ENCODE results near the gene JMJD4.

JMJD4 gene

DNA sequence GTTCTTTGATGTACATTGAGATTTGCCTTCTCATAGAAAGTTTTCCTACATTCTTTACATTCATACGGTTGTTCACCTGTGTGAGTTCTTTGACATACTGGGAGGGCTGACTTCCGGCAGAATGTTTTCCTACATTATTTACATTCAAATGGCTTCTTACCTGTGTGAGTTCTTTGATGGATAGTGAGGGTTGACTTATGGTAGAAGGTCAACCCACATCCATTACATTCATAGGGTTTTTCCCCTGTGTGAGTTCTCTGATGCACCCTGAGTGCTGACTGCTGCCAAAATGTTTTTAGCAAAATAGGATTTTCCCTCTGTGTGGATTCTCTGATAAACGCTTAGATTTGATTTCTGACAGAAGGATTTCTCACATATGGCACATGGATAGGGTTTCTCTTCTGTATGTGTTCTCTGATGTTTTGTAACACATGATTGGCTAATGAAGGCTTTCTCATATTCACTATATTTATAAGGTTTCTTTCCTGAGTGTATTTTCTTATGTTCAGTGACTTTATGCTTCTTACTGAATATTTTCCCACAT is 37.7 kb downstream of the JMJD4 start:
- Histone ChIP-seq H3K9me3 (ENCODE audit: control insufficient read depth in 2 of 2, low read length in 2 of 2) (peaks cover 6 to 9% of the 10 kb centered on the region in 2 donors), H3K27me3 (ENCODE audit: control insufficient read depth in 2 of 2, insufficient read depth in 2 of 2, low read length in 2 of 2) (no peaks in the 10 kb centered on the region)

GRCh38 chr1:227685807-227686206 is 49.3 kb downstream of the JMJD4 start:
- Histone ChIP-seq H3K4me1 (ENCODE audit: control insufficient read depth in 2 of 2, insufficient read depth in 2 of 2, low read length in 2 of 2) (no peaks in the 10 kb centered on the region), H3K9me3 (ENCODE audit: control insufficient read depth in 2 of 2, low read length in 2 of 2) (peaks cover 4 to 7% of the 10 kb centered on the region in 2 donors), H3K4me3 (ENCODE audit: low read length in 2 of 2) (no peak overlapping the region), H3K27me3 (ENCODE audit: control insufficient read depth in 2 of 2, insufficient read depth in 2 of 2, low read length in 2 of 2) (no peaks in the 10 kb centered on the region), H3K36me3 (ENCODE audit: control insufficient read depth in 2 of 2, insufficient read depth in 2 of 2, low read length in 2 of 2) (no peaks in the 10 kb centered on the region), H3K27ac (ENCODE audit: low read depth in 2 of 2, low read length in 2 of 2) (no peak overlapping the region), H3K9ac (ENCODE audit: low read depth in 1 of 2, low read length in 2 of 2) (no peak overlapping the region)

More for the DNA sequence above, 37.7 kb downstream of the JMJD4 start:
- H3K4me3 ChIP-seq (ENCODE audit: low read length in 2 of 2): no peak overlapping the region
- H3K27ac ChIP-seq (ENCODE audit: low read depth in 2 of 2, low read length in 2 of 2): no peak overlapping the region
- H3K36me3 ChIP-seq (ENCODE audit: control insufficient read depth in 2 of 2, insufficient read depth in 2 of 2, low read length in 2 of 2): no peaks in the 10 kb centered on the region
- H3K9ac ChIP-seq (ENCODE audit: low read depth in 1 of 2, low read length in 2 of 2): no peak overlapping the region
- no peaks in the 10 kb centered on the region for H3K4me1 ChIP-seq (ENCODE audit: control insufficient read depth in 2 of 2, insufficient read depth in 2 of 2, low read length in 2 of 2)

Data from mucosa of rectum (tissue), 2 donors.